HG03064 (cell line): ENCODE measurements around the gene SLC30A3.

Experiments
- ATAC-seq: cut with Tn5 transposase; IDR thresholded peaks from one replicate; pipeline ENCODE4 v1.9.1; 2021; ENCODE audit warnings: low read depth; ENCODE audit not compliant: unreplicated experiment

Gene SLC30A3

DNA sequence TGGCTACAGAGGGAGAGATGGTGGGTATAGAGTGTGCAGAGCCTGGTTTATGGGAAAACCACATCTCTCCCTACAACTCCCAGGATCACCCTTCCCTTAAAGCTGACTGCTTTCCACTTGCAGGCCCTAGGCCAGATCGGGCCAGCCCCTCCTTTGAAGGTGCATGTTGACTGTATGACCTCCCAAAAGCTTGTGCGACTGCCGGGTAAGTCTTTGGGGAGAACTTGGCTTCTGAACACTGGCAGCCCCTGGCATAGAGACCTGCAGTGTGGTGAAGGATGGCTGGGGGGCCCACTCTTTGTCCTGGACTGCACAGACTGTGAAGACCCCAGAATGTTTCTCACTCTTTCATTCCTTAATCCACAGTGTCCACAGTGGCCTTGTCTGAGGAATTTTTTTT is 26.2 kb downstream of the SLC30A3 start:
- ATAC-seq = no peak

DNA sequence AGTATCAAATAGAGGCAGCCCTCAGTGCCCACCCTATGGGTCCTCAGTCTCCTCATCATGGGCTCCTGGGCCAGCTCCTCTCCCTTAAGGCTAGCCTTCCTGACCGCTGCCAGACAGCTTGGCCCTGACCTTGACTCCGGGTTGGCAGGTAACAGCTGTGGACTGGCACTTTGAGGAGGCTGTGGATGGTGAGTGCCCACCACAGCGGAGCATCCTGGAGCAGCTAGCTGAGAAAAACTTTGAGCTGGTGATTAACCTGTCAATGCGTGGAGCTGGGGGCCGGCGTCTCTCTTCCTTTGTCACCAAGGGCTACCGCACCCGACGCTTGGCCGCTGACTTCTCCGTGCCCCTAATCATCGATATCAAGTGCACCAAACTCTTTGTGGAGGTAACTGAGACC is 26.7 kb downstream of the SLC30A3 start:
- no peak for ATAC-seq

DNA sequence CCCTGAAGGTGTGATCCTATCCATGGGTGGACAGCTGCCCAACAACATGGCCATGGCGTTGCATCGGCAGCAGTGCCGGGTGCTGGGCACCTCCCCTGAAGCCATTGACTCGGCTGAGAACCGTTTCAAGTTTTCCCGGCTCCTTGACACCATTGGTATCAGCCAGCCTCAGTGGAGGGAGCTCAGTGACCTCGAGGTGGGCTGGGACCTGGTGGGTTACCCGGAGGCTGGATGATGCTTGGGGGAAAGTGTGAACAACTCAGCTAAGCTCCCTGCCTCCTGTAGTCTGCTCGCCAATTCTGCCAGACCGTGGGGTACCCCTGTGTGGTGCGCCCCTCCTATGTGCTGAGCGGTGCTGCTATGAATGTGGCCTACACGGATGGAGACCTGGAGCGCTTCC is 29.5 kb downstream of the SLC30A3 start:
- no peak for ATAC-seq

DNA sequence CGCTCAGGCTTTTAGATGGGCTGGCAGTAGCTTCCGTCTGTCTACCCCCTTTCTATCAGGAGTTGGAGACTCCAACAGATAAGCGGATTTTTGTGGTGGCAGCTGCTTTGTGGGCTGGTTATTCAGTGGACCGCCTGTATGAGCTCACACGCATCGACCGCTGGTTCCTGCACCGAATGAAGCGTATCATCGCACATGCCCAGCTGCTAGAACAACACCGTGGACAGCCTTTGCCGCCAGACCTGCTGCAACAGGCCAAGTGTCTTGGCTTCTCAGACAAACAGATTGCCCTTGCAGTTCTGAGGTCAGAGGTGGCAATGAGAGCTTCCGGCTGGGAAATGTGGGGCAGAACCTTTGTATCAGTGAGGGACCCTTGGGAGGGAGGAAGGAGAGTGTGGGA is 30.9 kb downstream of the SLC30A3 start:
- ATAC-seq = no peak

DNA sequence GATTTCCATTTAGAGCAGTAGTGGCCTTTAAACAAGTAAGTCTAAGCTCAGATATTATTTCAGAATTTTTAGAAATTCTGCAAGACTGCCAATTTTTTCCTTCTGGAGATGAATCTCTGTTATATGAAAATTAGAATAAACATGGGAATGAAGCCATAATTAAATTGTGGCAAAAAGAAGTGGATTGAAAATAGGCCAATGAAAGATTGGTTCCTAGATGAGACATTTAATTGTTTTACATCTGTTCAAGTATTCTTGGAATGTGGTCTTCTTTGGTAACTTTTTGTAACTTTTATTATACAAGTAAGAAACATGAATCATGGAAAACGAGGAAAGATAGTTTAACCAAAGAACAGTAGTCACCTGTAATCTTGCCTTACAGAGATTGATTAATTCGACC is 35.3 kb downstream of the SLC30A3 start:
- no peak for ATAC-seq

DNA sequence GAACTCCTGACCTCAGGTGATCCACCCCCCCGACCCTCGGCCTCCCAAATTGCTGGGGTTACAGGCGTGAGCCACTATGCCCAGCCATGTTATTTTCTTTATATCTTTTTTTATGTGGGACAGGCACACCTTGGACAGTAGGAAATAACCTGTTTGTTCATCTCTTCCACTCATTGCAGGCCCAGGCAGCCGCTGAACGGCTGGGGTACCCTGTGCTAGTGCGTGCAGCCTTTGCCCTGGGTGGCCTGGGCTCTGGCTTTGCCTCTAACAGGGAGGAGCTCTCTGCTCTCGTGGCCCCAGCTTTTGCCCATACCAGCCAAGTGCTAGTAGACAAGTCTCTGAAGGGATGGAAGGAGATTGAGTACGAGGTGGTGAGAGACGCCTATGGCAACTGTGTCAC is 37.3 kb downstream of the SLC30A3 start:
- no peak for ATAC-seq

DNA sequence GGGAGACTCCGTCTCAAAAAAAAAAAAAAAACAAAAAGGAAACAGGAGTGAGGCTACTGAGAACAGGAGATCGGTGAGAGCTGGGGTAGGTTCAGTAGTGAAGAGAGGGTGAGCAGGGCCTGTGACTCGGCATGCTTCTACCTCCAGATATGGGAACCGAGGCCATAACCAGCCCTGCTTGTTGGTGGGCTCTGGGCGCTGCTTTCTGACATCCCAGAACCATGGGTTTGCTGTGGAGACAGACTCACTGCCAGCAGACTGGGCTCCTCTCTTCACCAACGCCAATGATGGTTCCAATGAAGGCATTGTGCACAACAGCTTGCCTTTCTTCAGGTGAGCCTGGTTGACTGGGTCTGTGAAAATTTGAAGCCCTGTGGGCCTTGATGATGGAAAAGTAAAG is 39.4 kb downstream of the SLC30A3 start:
- ATAC-seq = no peak

DNA sequence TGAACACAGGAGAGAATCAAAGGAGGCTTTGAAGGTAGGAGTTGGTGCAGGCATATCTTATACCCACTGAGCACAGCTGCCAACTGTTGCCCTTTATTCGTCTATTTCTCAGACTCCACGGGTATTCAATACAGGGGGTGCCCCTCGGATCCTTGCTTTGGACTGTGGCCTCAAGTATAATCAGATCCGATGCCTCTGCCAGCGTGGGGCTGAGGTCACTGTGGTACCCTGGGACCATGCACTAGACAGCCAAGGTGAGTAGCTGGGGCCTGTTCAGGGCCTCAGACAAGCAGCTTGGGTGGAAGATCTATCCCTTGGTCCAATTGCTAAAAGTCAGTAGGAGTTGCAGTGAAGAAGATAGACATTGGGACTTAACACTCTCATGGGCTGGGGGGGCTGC is 40.4 kb downstream of the SLC30A3 start:
- no peak for ATAC-seq

DNA sequence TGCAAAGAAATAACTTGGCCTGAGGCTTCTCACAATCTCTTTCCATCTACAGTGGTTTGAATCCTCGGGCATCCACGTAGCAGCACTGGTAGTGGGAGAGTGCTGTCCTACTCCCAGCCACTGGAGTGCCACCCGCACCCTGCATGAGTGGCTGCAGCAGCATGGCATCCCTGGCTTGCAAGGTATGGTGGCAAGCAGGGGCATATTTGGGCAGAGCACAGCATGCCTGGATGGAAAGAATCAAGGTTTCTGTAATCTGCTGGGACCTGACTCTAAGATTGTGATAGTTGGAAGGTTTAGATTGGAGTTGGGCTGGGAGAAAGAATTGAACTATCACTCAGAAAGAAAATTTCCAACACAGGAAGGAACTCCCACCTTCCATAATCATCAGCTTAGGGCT is 41.7 kb downstream of the SLC30A3 start:
- no peak for ATAC-seq

DNA sequence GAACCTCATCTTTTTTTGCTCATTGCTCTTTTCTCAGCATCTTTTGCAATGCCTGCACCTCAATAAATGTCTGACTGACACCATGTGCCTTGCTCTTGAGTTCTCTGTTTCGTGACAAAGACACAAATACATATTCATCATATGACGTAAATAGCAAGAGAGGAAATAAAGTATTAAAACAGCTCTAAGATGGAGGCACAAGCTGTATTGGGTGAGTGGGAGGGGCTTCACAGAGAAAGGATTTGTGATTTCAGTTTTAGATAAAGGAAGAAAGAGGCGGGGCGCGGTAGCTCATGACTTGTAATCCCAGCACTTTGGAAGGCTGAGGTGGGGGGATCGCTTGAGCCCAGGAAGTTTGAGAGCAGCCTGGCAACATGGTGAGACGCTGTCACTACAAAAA is 42.8 kb downstream of the SLC30A3 start:
- ATAC-seq = no peak

DNA sequence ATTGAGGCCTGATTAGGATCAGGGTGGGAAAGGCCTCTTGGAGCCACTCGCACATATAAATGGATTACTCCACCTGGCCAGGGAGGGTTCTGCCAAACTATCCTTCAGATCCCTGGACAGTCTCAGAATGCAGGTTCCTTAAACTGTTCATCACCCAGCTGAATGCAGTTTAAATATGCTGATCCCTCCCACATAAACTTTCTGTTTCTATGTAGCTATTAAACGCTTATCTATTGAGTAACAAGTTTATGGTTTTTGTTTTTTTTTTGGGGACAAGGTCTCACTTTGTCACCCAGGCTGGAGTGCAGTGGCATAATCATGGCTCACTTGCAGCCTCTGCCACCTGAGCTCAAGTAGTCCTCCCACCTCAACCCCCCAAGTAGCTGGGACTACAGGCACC is 43.8 kb downstream of the SLC30A3 start:
- no peak for ATAC-seq

DNA sequence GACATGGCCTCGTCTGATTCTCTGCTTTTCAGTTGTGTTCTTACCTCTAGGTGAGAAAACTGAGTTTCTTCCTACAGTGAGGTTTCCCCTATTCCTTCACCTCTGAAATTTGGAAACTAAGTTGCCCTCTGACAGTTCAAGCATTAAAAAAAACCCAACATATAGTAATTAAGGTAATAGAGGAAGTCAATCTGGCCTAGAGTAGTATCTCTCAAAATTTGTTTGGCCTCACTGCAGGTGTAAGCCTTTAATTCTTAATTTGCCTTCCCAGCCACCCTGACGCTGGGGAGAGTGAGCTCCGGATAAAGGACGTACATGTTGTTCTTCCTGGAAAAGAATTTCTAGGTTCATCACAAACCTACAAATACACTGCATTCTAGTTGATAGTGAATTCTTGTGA is 44.2 kb downstream of the SLC30A3 start:
- no peak for ATAC-seq

DNA sequence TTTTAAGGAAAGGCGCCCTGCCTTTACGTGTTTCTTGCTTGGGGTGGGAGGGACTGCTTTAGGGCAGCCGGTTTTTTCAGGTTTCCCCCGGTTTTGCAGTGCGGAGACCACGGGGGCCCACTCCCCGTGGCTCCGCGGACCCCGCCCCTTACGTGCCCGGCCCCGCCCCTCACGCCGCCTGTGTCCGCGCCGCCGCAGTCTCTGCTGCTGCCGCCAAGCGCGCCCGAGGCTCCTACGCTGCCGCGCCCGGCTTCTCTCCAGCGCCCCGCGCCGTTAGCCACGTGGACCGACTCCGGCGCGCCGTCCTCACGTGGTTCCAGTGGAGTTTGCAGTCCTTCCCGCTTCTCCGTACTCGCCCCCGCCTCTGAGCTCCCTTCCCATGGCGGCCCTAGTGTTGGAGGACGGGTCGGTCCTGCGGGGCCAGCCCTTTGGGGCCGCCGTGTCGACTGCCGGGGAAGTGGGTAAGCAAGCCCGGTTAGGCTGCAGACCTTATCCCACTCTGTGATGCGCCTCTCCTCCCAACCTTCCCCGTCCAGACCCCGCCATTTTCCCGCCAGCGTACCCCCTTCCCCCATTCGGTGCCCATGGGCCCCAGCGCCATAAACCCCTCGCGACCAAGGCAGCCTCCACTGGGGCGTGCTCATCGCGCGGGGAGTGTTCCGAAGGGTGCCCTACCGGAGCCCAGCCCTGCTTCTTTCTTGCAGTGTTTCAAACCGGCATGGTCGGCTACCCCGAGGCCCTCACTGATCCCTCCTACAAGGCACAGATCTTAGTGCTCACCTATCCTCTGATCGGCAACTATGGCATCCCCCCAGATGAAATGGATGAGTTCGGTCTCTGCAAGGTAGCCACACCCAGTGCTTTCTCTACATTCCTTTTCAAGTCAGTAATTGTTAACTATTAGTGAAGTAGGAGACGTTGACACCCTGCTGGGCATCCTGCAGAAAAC is 45.4 kb downstream of the SLC30A3 start, which contains the start of gene CAD:
CAD (plus strand) TSS at position 197 of the 949 bp plus-strand sequence; CDS start at position 380, 183 bp downstream.
- ATAC-seq = peak; percentile 68

DNA sequence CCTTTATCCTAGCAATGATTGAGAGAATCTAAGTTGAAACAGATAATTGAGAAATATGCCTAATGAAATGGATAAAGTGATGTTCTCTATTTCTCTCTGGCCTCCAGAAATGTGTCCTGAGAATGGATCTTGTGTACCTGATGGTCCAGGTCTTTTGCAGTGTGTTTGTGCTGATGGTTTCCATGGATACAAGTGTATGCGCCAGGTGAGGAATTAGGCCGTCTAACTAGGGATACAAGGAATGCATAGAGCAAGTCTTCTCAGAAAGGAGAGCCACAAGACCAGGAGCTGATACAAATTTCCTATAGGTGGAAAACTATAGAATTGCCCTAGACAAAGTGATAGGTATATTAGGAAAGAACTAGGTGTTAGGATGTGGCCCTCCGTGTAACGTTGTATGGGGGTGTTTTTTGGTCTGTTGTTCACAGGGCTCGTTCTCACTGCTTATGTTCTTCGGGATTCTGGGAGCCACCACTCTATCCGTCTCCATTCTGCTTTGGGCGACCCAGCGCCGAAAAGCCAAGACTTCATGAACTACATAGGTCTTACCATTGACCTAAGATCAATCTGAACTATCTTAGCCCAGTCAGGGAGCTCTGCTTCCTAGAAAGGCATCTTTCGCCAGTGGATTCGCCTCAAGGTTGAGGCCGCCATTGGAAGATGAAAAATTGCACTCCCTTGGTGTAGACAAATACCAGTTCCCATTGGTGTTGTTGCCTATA is 46.3 kb downstream of the SLC30A3 start:
- no peak for ATAC-seq

DNA sequence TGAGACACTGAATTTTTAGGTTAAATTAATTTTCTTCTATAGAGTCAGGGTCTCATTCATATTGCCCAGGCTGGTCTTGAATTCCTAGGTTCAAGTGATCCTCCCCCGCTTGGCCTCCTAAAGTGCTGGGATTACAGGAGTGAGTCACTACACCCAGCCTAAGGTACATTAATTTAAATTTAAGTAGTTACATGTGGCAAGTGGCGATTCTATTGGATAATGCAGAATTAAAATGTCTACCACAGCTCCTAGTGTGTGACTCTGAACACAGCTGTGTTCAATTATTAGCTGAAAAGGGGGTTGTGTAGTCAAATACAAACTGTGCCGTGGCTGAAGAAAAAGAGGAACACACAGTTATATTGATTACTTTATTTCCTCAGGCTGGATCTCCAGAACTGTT is 47.9 kb downstream of the SLC30A3 start:
- ATAC-seq = no peak

DNA sequence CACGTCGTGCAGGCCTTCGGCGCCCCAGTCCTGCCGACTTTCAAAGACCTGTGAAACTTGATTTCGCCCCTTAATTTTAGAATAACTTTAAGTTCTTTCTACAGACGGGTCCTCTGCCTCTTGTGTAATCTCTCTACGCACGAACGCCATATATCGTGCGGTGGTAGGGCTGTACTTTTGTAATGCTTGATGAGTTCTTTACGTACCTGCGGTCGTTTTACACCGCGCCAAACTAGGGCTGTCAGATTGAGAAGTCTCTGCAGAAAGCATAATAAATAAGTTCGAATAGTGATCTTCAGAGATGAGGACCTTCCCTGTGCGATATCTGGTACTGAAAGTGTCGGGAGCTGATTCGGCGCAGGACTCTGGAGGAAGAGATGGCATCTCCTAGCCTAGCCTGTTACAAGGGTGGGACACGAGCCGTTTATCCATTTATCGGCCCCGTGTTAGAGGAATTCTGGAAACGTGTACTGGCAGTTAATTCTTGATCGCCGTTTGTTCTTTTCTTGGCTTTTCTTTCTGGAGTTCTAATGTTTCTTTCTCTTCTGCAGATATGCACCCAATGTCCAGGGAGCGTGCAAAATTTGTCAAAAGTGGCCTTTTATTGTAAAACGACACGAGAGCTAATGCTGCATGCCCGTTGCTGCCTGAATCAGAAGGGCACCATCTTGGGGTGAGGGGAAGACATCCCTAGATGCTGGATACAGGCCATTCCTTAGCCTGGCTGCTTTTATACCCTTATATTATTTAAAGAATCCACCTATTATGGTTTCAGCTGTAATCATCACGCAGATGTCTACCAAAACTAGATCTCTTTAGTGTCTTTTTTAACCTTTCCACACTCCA is 50.0 kb downstream of the SLC30A3 start:
- ATAC-seq = no peak

DNA sequence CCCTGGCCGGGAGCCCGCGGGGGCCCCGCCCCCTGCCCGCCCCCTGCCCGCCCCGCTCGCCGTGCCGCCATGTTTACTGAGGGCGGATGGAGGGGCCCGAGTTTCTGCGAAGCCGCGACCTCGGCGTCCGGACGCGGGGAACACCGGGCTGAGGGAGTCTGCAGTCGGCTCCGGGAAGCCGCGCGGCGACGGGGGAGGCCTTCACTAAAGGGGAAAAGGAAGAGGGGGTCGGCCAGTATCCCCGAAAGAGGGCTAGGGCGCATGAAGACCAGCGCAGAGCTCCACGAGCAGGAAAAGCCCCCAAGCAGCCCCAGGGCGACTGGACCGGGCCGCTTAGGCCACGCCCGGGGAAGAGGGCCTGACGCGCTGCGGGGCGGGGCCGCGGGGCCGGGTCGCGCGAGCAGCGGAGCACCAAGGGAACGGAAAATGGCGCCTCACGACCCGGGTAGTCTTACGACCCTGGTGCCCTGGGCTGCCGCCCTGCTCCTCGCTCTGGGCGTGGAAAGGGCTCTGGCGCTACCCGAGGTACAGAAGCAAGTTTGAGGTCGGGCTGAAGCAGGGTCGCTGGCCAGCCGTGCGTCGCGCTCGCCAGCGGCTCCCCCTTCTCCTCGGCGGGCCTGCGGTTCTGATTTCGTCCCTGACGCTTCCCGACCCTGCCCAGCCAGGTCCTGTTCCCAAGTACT is 50.8 kb downstream of the SLC30A3 start, which contains the start of the genes ATRAID and SLC5A6:
ATRAID (plus strand) TSS at position 99 of the 683 bp plus-strand sequence; CDS start at position 427, 328 bp downstream.
SLC5A6 (minus strand) TSS at position 326 of the 683 bp plus-strand sequence. CDS start 4,618 bp downstream, outside the sequence.
- peak; percentile 87 for ATAC-seq

DNA sequence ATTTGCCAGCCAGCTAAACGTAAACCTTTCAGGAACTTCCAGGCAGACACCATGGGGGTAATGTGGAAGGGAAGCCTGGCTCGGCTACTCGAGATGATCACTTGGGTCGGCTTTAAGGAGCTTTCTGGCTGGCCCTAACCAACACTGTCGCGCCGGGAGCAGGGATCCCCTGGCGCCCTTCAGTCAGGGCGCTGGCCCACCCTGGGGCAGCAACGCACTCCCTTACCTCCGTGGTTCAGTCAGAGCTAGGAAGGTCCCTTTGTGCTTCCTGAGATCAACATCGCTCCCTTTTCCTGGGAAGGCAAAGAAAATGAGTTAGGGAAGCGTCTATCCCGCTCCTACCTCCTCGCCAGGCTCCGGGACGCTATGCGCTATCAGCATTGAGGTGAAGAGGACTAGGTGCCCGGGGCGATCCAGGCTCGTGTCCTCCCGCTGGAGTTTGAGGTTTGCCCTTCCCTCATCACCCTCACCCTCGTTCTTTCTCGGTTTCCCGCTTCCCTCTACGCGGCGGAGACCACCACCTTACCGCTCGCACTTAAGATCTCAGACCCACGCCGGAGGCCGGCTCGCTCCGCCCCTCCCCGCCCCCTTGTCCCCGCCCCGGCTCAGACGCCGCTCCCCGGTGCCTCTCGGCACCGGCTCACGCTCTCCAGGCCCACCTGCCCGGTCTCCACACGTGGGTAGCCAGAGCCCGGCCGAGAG is 51.5 kb downstream of the SLC30A3 start:
- ATAC-seq = peak; percentile 7

DNA sequence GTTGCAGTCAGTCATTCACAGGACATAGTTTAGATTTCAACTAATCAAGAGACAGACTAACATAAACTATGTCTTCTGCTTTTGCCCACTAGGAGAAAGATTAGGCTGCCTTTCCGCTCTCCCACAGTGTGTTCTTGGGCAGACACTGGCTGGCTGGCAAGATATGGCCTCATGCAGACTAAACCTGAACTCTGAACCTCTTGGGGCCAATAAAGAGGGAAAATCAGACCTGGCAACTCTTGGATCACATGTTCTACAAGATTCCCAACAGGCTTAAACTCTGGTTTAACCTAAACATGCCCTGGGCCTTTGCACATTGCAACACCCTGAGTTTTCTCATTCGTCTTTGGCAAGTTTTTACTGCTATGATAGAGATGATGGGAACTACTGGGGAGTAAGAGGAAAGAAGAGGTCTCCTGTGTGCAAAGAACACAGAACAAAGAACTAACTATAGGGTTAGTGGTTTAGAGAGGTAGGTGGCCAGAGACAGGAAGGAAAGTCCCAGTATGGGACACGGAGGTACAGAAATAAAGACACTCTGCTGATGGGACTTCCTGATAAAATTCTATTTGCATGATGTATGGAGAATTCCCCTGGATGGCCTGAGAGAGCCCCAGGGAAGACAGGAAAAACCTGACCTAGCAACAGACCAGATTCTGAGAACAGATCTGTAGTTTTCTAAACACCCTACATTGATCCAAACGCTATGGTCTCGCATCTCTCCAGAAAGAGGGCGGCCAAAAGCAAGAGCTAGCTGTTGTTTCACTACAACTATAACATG is 53.0 kb downstream of the SLC30A3 start:
- no peak for ATAC-seq
